Left hindlimb (tissue), 1 donor: ENCODE results near the gene ATP2B2.

ENCODE experiments used
- DNase-seq: peaks from one replicate; pipeline ENCODE4 v3.0.0-alpha.2; 2018

Gene ATP2B2

GRCh38 chr3:10447110-10447509 lies 58.3 kb downstream of the ATP2B2 start:
- no peak for DNase-seq

GRCh38 chr3:10445561-10446175 lies 59.7 kb downstream of the ATP2B2 start:
- no peak for DNase-seq

- DNase-seq, result no peak
Observed at GRCh38 chr3:10444511-10444910, 60.9 kb downstream of the ATP2B2 start.

- no peak for DNase-seq
Observed at GRCh38 chr3:10444110-10444429, 61.3 kb downstream of the ATP2B2 start.

DNA sequence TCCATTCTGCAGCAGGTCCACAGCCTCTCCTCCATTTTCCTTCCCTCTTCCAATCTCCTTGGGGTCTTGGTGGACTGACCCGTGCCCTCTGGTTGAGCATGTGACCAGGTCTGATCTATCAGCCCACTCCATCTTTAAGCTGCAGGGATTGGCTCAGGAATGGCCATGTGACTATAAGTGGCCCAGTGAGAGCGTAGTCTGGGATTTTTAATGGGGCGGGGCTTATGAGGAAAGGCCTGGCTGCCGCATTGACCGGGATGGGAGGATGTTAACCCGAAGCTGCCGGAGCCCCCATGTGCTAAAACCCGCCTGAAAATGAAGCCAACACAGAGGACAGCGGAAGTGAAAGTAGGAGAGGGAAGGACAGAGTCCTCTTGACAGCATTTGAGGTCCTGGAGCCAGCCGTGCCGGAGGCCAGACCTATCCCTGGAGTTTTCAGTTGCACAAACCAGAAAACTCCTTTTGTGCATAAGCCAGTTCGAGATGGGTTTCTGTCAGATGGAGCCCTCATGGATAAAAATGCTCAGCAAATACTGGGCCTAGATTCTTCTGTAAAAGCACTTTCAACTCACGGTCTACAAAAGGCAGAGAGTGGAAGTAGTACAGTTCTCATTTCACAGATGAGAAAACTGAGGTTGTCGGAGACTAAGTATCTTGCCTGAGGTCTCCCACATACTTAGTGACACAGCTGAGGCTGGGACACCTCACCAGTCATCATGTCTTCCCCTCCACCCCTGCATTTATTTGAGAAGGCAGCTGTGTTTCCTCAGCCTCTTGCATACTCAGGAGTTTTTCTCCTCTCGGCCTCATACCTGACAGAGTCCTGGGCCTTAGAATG lies 61.9 kb downstream of the ATP2B2 start:
- no peak for DNase-seq

- no peak for DNase-seq
Observed at GRCh38 chr3:10442151-10442795, 63.1 kb downstream of the ATP2B2 start.

DNA sequence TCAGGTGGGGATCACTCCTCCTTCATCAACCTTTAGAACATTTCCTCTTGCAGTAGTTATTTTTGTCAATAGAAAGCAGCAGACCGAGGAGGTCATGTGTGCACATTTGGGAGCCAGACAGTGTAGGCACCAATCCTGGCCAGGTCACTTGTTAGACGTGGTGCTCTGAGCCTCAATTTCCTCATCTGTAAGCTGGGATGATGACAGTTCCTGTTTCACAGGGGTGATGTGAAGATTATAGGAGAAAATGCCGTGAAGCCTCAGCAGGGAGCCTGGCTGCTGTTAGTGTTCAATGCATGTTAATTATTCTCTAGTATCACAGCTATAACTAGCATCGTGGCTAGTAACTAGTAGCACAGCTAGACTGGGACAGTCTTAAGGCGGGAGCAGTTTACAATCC lies 64.7 kb downstream of the ATP2B2 start:
- no peak for DNase-seq

- DNase-seq, result no peak
Observed at GRCh38 chr3:10438902-10439610, 66.3 kb downstream of the ATP2B2 start.

GRCh38 chr3:10437995-10438901 lies 67.1 kb downstream of the ATP2B2 start:
- no peak for DNase-seq

DNA sequence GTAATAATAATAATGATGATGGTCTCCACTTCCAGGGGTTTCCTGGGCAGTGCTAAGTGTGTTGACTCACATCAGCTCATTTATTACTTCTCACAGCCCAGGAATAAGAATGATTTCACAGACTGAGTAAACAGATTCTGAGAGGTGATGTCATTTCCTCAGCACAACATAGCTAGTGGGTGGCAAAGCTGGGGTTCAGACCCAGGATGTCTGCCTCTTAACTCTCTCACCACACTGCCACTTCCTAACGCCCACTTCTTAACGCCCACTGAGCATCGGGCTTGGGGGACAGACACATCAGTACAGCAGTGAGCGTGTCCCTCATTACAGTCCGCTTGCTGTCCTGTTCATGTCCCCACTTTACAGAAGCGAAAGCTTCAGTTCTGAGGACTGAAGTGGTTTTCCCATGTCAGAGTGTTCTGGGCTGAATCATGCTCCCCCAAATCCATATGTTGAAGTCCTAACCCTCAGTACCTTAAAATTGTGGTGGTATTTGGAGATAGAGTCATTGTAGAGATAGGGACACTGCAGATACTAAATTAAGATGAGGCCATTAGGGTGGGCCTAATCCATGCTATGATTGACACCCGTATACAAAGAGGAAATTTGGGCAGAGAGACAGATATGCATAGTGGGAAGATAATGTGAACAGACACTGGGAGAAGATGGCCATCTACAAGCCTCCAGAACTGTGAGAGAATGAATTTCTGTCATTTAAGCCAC lies 68.0 kb downstream of the ATP2B2 start:
- DNase-seq, result no peak

DNA sequence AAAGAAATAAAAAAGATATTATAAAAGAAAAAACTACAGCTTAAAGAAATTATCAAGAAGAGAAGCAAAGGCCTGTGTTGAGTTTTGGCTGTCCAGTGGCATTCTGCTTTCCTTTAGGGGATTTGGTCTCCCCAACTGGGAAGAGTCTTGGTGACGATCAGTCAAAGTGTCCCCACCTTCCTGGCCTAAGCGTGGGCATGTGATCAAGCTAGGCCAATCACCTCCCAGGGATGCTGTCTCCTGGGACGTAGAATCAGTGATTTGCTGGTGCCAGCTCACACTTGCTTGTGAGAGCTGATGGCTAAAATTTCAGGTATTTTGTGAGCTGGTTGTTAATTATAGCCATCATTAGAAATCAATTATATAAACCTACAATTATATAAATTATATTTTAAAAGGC lies 69.5 kb downstream of the ATP2B2 start:
- DNase-seq, result no peak

DNA sequence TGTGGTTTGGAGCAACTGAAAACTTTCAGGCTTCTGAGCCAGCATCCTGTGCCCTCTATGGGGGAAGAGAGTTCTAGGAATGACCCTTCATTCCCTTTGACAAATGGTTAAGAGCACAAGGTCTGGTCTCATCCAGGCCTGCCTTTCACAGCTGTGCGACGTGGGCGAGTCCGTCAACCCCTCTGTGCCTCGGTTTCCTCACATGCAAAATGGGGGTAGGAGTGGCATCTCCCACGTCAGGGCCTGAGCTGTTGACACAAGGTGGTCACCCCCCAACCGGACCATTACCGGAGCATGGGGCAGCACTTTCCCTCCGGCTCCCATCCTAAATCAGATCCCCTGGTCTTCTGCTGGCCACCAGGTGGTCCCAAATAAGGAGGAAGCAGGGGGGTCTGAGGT lies 70.4 kb downstream of the ATP2B2 start:
- DNase-seq, result no peak

DNA sequence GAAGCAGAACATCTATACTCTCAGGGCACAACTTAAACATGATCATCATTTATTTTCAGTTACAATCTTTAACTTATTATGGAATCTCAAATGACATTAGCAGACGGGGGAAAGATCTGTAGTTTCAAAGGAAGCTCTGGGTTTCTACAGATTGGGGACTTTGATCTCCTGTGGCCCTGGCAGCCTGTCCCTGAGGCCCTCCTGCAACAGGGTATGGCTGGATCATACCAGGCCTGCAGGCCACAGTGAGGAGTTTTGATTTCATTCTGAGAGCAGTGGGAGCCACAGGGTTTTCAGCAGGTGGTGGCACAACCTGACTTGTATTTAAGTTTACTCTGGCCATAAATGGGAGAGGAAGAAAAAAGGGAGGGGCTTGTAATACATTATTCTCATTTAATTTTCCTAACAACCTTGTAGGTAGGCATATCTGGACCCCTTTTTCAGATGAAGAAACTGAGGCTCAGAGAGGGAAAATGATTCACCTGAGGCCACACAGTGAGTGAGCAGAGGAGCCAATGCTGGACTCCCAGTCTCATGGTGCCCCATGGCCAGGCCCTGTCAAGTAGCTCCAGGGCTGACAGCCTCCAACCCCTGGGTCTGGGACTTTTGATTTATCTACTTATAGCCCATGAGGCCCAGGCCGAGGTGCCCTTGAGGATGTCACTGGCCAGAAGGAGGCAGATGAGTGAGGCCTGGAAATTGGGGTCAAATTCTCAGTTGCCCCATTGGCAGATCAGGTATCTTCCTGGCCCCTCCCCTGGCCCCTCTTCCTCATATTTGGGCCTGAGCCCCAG lies 71.0 kb downstream of the ATP2B2 start:
- no peak for DNase-seq

DNA sequence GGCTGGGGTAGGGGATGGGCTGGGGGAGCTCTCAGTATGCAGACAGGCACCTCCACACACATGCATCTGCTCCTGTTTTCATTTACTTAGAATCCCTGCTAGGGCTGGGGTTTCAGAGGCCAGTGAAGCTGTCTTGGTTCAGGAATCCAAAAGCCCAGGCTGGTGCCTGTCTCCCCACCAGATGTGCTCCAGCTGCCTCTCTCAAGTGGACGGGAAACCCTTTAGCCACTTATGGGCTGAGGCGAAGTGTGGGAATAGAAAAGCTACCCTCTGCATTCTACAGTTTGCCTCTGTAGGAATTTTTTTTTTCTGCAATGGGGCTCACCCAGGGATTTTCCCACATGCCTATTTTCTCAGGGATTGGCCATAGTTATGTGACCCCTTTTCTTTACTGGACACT lies 72.5 kb downstream of the ATP2B2 start:
- DNase-seq, result no peak

- DNase-seq, result no peak
Observed at GRCh38 chr3:10432156-10432845, 73.1 kb downstream of the ATP2B2 start.

DNA sequence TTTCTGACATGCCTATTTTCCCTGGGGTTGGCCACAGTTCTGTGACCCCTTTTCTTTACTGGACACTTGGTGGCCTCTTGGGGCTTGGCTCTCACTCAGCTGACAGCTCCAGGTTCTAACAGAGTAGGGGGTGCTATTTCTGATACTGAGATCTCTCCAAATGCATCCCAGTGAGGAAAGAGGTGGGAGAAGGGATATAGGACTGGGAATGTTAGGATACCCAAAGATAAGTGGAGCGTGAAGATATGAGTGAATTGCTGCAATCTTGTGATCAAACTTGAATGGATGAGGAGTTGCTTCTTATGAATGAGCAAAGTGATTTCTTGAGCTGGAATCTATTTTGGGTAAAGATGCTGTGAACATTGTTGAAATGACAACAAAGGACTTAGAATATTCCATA lies 74.6 kb downstream of the ATP2B2 start:
- no peak for DNase-seq

GRCh38 chr3:10428406-10429091 lies 76.8 kb downstream of the ATP2B2 start:
- DNase-seq, result no peak

DNA sequence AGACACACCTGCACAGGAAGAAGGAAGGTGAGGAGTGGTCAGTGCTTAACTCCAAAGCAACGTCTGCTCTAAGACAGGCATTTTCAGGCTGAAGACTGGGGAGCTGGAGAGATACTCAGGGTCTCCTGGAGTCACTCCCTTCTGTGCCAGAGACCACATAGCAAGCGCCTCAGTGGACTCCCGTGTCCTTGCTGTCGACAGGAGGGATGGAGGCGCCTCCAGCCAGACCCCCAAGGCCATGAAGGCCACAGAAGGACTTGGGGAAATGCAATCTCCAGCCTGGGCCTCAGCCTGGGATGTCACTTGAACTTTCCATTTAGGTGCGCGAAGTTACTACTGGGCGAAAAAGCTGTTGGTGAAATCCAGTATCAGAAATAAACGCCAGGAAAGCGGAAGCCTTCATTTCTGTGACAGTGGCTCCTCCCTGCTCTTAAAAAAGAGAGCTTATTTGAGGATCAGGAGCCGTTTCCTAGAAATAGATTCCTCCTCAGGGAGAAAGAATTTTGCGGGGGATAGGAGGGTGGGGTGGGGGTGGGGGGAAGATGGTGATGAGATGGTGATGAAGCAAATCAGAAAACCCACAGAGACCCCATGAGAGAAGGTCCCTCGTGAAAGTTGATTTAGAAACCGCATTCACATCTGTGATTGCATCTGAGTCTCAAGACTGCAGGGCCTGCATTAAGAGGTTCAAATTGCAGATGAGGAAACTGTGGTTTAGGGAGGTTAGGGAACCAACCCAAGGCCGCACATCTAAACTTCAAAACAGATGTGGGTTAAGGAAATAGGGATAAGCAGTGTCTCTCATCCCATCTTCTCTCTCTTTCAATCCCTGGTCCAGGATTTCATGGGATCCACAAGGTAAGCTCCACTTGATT lies 78.8 kb downstream of the ATP2B2 start:
- no peak for DNase-seq
